HTR-8/SVneo (cell line): Measurements from ENCODE around the gene INPP5J.
"Not testable (repeated sequence)": the region's sequence is repeated elsewhere in the genome, so short reads cannot be mapped to it uniquely, and the experiment has no call there.

ENCODE experiments used
- DNase-seq: peaks from one replicate; pipeline ENCODE4 v3.0.0; 2011; ENCODE audit warnings: low spot score, mixed read lengths; ENCODE audit not compliant: insufficient read length
- FAIRE-seq: peaks from 2 replicates; lab custom pipeline; 2011; peaks lifted over from hg19 to GRCh38; lab: Jason Lieb, UNC

Gene INPP5J

DNA sequence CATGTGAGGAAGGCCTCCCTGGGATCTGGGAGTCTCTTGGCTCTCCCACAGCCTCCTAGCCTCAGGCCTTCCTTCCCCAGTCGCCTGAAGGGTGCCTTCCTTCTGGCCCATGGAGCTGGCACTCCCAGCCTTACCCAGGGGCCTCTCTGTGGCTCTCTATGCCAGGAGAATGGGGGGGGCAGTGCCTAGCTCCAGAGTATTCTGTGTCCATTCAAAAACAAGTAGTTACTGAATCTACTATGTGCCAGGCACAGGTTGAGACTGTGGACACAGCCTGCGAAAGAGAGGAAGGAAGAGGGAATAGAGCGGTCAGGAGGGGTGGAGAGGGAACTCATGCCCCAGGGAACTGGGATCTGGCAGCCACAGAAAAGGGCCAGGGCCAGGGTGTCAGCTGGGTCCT, 20.3 kb downstream of the INPP5J start:
- DNase-seq (no peak), FAIRE-seq (no peak)

DNA sequence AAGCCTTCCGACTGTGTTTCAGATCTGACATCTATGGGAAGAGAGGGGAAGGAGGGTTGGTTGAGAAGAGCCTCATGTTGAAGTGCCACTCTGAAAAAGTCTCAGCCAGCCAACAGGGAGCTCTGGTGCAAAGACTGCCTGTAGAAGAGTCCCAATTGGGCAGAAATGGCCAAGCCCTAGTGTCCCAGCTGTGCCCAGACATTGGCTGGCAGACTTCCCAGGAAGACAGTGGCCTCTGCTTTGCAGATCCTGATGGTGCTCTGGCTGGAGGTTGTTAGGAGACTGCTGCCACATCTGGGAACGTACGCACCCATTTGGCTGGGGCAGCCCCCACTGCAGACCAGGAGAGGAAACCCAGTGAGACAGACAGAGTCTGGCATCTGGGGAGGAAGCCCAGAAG, 20.8 kb downstream of the INPP5J start:
- DNase-seq (no peak), FAIRE-seq (no peak)

DNA sequence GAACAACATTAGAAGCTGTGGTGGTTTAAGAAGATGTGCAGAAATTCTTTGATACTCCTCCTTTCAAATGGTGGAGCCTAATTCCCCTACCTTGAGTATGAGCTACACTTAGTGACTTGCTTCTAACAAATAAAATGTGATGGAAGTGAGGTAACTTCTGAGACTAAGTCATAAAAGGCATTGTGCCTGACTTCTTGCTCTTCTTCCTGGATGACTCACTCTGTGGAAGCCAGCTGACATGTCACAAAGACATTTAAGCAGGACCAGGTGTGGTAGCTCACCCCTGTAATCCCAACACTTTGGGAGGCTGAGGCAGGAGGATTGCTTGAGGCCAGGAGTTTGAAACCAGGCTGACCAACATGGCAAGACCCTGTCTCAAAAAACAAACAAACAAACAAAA, 21.5 kb downstream of the INPP5J start:
- FAIRE-seq (no peak), DNase-seq (no peak)

DNA sequence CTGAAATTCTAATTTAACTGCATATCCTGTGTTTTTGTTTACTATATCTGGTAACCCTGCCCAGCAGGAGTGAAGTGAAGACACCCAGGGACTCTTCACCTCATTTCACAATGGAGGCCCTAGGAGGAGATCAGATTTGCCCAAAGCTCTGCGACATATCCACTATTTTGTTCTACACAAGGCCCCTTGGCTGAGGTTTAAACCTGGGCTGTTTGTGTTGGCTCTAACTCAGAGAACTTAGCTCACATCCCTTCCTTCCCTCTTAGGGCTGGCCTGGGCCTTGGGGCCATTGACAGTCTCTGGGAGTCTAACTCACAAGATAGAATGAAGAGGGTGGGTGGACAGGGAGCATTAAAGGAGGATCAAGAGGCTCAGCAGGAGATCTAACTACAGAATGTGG, 25.7 kb downstream of the INPP5J start:
- no peak for DNase-seq
- no peak for FAIRE-seq

DNA sequence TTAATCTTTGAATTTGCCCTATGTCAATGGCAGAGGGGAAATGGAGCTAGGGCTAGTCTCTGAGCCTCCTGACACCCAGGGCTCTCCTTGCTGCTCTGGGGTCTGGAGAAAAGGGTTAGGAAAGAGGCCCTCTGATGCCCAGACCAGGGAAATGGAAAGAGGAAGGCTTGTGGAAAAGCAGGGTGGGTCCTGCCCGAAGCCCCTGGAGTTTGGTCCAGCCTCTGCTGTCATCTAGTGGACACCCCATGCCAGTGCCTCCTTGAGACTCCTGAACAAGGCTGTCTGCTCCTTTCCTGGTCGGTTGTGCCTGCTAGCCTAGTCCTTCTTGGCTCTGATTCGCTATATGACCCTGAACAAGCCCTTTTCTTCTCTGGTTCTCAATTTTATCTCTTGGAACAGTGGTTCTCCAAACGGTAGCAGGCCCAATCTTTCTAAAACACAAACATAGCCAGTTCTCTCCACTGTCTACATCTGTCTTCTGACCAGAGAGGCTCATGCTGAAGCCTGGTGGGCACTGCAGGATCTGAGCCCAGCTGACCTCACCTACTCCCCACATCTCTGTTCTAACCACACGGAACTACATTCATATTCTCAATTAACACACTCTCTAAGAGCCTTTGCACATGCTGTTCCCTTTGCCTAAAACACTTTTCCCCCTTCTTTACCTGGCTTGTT, 26.3 kb downstream of the INPP5J start:
- FAIRE-seq (no peak), DNase-seq (peak; percentile 83)

DNA sequence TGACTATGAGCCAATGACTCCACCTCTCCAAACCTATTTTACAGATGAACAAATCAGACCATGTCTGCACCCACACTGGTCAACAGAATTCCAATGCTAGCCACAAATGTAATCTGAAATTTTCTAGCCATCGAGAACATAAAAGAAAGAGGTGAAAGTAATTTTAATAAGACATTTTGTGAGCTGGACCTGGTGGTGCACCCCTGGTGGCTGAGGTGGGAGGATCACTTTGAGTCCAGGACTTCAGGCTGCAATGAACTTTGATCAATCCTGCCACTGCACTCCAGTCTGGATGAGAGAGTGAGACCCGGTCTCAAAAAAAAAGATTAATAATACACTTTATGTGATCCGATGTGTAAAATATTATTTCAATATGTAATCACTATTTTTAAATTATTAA, 27.8 kb downstream of the INPP5J start:
- FAIRE-seq (no peak), DNase-seq (no peak)

DNA sequence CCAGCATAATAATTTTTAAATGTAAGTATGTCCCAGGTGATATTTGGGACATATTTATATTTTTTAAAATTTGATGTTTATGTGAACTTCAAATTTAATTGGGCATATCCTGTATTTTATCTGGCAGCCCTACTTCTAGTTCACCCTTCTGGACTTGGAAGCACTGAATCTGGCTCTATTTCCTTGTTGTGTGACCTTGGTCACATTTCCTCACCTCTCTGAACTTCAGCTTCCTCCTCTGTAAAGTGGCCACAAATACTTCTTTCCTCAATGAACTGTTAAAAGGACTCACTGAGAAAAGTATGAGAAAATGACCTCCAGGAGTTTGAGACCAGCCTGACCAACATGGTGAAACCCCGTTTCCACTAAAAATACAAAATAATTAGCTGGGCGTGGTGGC, 29.1 kb downstream of the INPP5J start:
- DNase-seq (no peak), FAIRE-seq (no peak)

DNA sequence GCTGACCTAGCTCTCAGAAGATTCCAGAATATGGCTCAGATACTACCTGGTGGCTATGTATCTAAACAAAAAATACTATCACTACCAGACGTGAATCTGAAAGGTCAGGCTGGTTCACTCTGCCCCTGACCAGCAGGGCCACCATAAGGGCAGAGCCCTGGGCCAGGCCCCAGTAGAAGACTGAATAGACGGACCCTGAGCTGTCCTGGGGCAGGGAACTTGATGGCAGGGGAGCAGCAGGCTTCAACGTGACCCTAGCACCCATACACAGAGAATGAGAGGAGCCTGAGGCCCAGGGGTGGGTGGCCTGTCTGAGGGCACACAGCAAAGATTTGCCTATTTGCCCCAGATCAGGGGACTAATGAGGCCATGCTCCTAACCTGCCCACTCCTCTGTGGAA, 30.6 kb downstream of the INPP5J start:
- FAIRE-seq, result no peak
- no peak for DNase-seq

DNA sequence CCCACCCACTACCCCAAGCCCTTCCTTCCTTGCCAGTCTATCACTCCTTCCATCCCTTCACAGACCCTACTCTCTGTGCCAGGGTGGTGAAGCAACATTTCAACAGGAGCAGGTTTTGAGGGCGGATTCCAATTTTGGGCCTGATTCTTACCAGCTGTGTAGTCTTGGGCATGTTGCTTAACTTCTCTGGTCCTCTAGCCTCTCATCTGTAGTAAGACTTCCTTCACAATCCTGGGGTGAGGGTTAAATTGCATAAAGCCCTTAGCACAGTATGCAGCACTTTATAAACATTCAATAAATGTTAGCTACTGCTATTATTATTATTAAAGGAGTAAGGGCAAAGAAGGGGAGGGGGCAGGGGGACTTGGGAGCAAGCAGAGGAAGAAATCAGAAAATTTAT, 32.2 kb downstream of the INPP5J start:
- FAIRE-seq, result no peak
- no peak for DNase-seq

DNA sequence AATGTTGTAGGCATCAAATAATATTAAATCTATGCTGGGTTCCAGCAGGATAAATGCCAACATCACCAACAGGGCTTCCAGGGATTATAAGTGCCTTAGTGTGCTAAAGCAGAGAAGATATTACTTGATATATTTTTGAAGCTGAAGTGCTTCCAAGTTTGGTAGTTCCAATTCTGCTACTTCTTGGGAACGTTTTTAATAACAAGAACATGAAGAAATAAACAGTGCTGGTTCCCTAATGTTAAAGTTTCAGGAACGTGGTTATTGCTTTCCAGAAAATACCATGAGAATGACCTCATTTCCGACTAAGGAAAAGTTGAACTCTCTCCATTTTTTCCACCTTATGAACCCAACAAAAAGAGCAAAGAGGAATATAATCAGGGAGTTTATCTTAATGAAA, 32.7 kb downstream of the INPP5J start:
- FAIRE-seq, result no peak

DNA sequence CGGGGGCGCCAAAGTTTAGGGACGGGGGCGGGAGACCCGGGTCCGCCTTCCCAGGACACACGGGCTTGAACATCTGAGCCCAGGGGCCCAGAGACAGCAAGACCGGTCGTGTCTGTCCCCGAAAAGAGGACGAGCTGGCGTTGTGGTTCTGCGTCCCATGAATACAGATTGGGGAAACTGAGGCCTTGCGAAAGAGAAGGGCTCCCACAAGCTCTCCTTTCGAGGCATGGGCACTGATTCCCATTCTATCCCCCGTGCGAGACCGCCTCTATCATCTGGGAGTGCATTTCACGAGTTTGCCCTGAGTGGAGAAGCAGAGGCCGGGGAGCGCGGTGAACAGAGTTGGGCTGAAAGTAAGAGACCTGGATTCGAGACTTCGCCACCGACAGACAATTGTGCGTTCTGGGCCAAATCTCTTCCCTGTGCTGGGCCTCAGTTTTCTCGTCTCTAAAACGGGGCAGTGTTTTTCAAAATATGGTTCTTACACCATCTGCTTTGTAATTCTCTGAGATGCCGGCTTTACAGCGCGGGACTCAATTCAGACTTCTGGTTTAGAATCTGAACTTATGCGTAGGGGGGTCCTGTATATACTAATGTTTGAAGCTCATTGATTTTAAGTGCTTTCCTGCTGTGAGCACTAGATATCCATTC, 37.7 kb downstream of the INPP5J start:
- DNase-seq, result peak; percentile 29
- FAIRE-seq, result no peak

More for the DNA sequence above, 32.7 kb downstream of the INPP5J start:
- DNase-seq, result no peak

DNA sequence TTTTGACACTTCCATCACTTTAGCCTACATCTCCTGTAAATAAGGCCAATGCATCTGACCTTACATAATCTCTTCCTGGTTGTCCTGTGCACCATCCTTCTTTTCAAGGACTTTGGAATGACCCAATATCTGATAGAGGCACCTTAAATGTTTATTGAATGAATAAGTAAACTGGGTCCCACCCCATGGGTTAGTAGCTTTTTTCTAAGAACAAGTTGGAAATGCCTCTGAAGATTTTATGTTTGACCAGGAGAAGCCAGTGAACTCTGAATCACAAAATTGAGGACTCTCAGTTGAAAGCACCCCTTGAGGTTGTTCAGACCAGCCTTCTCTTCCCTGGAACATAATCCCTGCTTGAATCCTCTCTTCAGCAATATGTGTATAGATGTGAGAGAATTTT, 38.6 kb downstream of the INPP5J start:
- FAIRE-seq, result no peak

DNA sequence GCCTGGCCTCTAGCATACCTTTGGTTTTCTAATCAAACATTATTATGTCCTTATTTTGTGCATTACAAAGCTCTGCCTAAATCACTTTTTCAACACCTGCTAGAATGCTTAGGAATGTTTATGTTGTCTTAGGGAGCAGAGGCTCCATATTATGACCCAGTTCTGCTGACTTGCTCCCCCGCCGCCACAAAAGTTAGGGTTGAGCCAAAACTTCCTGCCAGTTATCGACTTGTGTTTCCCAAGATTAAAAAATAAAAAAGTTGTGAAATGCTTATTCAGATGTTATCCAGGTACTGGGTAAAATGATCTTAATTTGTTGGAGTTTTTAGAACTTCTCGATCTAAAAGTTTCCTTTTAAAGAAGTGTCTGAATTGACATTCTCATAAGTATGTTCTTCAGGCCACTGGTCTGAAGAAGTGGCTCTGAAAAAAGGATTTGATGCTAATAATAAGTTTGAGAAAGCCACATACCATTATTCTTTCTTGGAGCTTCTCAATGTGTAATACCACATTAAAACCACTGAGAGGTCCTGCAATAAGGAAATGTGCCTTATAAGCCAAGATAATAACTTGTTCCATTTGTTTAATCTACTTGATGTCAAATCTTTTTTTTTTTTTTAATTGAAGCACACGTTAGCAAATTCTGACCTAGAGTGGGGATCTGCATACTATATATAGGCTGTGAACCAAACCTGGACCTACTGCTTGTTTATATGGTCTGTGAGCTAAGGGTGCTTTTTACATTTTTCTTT, 39.4 kb downstream of the INPP5J start:
- FAIRE-seq (no peak), DNase-seq (no peak)

More for the DNA sequence above, 38.6 kb downstream of the INPP5J start:
- no peak for DNase-seq

DNA sequence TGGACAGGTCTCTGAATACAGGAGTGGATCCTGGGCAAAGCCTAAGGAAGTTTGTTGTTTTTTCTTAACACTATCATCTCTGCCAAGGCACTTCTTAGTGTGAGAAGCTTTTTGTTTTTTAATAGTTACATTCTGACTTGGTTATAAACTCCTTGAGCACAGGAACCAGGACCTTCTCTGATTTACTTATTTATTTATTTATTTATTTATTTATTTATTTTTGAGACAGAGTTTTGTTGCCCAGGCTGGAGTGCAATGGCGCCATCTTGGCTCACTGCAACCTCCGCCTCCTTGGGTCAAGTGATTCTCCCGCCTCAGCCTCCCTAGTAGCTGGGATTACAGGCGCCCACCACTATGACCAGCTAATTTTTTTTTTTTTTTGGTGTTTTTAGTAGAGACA, 48.2 kb downstream of the INPP5J start:
- FAIRE-seq (no peak), DNase-seq (no peak)

DNA sequence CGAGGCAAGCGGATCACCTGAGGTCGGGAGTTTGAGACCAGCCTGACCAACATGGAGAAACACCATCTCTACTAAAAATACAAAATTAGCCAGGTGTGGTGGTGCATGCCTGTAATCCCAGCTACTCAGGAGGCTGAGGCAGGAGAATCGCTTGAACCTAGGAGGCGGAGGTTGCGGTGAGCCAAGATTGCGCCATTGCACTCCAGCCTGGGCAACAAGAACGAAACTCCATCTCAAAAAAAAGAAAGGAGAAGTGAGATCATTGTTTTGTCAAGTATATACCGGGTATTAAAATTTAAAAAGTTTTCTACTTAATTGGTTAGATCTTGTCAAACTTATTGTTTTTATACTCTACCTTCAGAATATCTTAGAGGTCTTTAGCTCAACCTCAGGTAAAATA, 49.0 kb downstream of the INPP5J start:
- DNase-seq, FAIRE-seq: not testable (repeated sequence)

DNA sequence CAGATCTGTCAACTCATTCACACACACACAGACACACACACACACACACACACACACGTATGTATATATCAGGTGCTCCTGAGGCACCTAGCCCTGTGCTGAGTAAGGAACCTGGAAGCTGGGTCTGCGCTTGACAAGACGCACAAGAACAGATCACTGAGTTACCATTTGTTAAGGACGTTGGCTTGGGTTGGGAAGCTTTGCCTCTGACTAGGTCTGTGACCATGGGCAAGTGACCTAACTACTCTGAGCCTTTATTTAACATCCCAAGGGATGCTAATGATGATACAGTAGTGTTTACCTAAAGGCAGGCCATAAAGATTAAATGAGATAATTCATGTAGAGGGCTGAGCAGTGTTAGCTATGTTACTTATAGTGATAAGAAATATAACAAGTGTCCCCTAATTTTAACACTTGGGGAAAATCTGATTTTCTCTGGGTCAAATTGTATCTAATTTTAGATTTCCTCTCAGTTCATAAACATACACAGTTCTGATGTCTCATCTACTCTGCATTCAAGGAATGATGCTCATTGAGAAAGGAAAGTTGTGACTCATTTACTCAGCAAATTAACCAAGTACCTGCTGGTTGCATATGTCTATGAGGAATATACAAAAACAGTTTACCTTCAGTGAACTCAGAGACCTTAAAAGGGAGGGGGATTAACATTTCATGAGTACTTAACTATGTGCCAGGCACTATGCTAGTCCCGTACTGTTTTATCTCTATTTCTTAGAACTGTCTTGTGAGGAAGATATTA, 50.8 kb downstream of the INPP5J start:
- no peak for FAIRE-seq
- DNase-seq, result peak; percentile 37

DNA sequence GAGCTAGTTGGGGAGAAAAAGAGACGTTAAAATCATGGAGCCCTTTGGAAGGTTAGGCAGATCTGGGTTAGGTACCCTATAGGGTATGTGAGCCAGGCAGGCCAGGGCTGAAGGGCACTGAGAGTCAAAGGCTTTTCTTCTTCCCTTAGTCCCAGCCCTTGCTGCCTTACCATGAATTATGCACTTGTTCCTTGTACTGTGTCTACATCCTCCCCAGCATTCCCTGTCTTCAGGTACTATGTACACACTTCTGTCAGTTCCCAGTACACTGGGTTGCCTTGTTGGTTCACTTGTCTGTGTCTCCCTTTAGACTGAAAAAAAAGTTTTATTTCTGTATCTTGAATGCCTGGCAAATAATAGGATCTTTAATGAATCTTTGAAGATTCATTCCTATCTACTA, 54.2 kb downstream of the INPP5J start:
- FAIRE-seq (no peak), DNase-seq (no peak)

DNA sequence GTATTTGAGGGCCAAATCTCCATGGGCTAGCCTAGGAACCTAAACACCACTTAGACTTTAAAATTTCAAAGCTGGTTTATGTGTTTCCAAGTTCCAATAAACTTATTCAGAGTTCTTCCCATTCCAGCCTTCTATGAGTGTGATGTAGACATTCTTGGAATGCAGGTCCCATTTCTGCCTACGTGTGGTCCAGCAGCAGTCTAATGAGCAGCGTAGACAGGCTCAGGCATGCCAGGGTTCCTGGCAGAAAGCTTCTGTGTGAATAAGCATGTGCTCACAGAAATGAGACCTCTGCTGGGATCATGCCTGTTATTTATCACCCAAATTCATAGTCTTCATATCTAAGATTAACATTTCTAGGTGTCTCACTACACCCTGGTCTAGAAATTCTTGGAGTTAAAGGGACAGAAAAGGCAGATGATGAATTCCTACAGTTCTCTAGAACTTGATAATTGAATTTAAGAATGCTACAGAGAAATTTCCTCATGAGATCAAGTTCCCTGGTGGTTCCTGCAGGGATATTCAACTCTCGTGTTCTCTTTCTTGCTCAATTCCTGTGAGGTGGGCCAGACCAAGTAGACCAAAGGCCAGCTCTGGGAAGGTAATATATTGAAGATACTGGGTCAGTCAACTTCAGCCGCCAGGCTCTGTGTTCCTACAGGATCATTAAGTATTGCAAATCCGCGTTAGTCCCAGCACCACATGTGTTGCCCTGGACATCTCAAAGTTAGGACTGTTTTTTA, 54.8 kb downstream of the INPP5J start:
- DNase-seq (peak; percentile 78), FAIRE-seq (no peak)

DNA sequence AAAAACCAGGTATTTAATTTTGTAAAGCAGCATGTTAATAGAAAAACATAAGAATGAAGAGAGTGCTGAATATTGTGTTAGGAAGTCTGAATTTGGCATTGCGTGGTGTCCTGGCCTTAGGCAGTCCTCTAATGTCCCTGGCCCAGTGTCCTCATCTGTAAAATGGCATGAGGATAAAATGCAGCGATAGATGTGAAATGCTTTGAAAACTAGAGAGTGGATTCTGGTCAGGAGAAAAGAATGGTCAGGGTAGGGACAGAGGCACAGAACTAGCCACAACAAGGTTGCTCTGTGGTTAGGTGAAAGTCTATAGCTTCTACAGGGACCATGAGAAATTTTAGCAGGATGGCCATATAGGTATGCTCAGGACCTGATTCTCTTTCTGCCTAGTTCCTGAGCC, 56.1 kb downstream of the INPP5J start:
- DNase-seq (no peak), FAIRE-seq (no peak)

DNA sequence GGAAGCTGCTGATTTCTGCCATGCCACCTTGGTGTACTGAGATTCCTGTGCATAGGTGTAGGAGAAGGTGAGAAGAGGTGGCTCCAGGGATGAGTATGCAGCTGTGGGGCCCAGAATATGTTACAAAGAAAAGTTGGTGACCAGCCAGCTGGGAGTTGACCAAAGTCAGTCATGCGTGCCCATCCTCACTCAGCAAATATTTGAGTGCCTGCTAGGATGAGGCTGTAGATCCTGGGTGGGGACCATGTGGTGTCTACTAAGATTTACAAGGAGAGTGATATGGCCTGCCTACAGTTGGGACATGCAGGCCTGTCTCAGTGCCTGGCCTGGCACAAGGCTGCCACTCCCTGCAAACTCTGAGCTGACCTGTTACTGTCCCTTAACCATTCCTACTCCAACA, 56.6 kb downstream of the INPP5J start:
- no peak for FAIRE-seq
- DNase-seq, result no peak
